ENCODE measurements around the gene PPM1A.

DNA sequence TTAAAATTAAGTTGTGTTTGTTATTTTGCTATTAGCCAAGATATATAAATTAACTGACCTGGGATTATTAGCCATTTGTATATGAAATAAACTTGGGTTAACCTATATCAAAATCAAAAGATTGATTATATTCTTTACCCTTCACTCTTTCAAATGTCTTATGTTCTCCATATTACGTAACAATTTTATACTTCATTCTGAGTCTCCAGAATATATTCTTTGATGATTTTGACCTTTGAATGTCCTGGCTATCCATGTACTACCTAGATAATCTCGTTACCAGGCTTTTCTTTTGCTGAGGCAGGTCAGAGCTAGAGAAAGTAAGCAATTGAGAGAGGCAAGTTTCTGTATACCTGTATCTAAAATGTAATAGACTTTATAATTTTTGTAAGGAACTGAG lies 3.6 kb downstream of the PPM1A start:
- TF ChIP-seq CTCF (IDR thresholded peaks at IDR 0.05) (no peak), EZH2 (IDR thresholded peaks at IDR 0.05; ENCODE audit: borderline replicate concordance, insufficient read depth, low read depth, low read length, poor library complexity, severe bottlenecking) (no peak)

Measured in B cell (primary cell).